Osteocyte (in vitro differentiated cells): Measurements from ENCODE around the gene DISC1. TPM values are rescaled to one million over a fixed set of nuclear protein-coding genes. Genes with fewer than 3 reads are reported as not detected.

Experiments
- DNase-seq: peaks from one replicate; pipeline ENCODE4 v3.0.0; 2021; ENCODE audit warnings: mixed read lengths; ENCODE audit not compliant: unreplicated experiment; ENCODE audit errors: extremely low spot score
- H3K27ac Mint-ChIP-seq: one replicate; pipeline ENCODE4 v1.8.0; 2021; ENCODE audit warnings: mild to moderate bottlenecking, mixed read lengths; ENCODE audit not compliant: unreplicated experiment
- H3K27me3 Mint-ChIP-seq: one replicate; pipeline ENCODE4 v1.8.0; 2021; ENCODE audit warnings: mixed read lengths; ENCODE audit not compliant: unreplicated experiment
- H3K36me3 Mint-ChIP-seq: one replicate; pipeline ENCODE4 v1.8.0; 2021; ENCODE audit warnings: mixed read lengths; ENCODE audit not compliant: unreplicated experiment
- H3K4me1 Mint-ChIP-seq: one replicate; pipeline ENCODE4 v1.8.0; 2021; ENCODE audit warnings: mixed read lengths; ENCODE audit not compliant: unreplicated experiment
- H3K4me3 Mint-ChIP-seq: one replicate; pipeline ENCODE4 v1.8.0; 2021; ENCODE audit warnings: mild to moderate bottlenecking, moderate library complexity, mixed read lengths; ENCODE audit not compliant: unreplicated experiment
- H3K9me3 Mint-ChIP-seq: one replicate; pipeline ENCODE4 v1.8.0; 2021; ENCODE audit warnings: mixed read lengths; ENCODE audit not compliant: unreplicated experiment
- CTCF ChIP-seq: fragments of 200-600 bp; sonication (generic); IDR thresholded peaks from 2 replicates; pipeline ENCODE4 v1.5.0; 2021; ENCODE audit warnings: antibody characterized with exemption, mild to moderate bottlenecking, moderate library complexity
- total RNA-seq: library from RNA; stranded (reverse); gene quantifications from 2 replicates; pipeline ENCODE4 v1.2.1, GENCODE V29; 2021

Gene DISC1
- total RNA-seq, 1 donor from 2014 or later = 15.6 TPM

GRCh38 chr1:231919239-231919885 is 292.8 kb downstream of the DISC1 start:
- Mint-ChIP-seq H3K36me3 (no peaks in the 10 kb centered on the region), H3K27me3 (no peaks in the 10 kb centered on the region), H3K4me3 (no peak overlapping the region), H3K4me1 (peaks cover 40% of the 10 kb centered on the region), H3K9me3 (no peaks in the 10 kb centered on the region), H3K27ac (no peak overlapping the region)
- no peak for DNase-seq
- no peak for TF ChIP-seq CTCF

- peaks cover 41% of the 10 kb centered on the region for H3K4me1 Mint-ChIP-seq
- no peak for DNase-seq
- no peak for TF ChIP-seq CTCF
- H3K4me3 Mint-ChIP-seq = no peak overlapping the region
- no peaks in the 10 kb centered on the region for H3K9me3 Mint-ChIP-seq
- H3K27me3 Mint-ChIP-seq = no peaks in the 10 kb centered on the region
- H3K27ac Mint-ChIP-seq = no peak overlapping the region
- H3K36me3 Mint-ChIP-seq = no peaks in the 10 kb centered on the region
Observed at GRCh38 chr1:231919886-231920285, 293.3 kb downstream of the DISC1 start.

- peak overlapping the region; percentile 24 for H3K27ac Mint-ChIP-seq
- TF ChIP-seq CTCF = no peak
- peaks cover 43% of the 10 kb centered on the region for H3K4me1 Mint-ChIP-seq
- H3K27me3 Mint-ChIP-seq = no peaks in the 10 kb centered on the region
- H3K9me3 Mint-ChIP-seq = no peaks in the 10 kb centered on the region
- H3K36me3 Mint-ChIP-seq = no peaks in the 10 kb centered on the region
- no peak overlapping the region for H3K4me3 Mint-ChIP-seq
- no peak for DNase-seq
Observed at GRCh38 chr1:231921646-231922345, 295.2 kb downstream of the DISC1 start.

- no peak for DNase-seq
- Mint-ChIP-seq H3K27me3 (no peaks in the 10 kb centered on the region), H3K9me3 (no peaks in the 10 kb centered on the region), H3K36me3 (no peaks in the 10 kb centered on the region), H3K27ac (peak overlapping the region; percentile 73), H3K4me3 (no peak overlapping the region), H3K4me1 (peaks cover 40% of the 10 kb centered on the region)
- no peak for TF ChIP-seq CTCF
Observed at GRCh38 chr1:231923491-231924041, 297.0 kb downstream of the DISC1 start.

- H3K27ac Mint-ChIP-seq = peak overlapping the region; percentile 73
- peaks cover 40% of the 10 kb centered on the region for H3K4me1 Mint-ChIP-seq
Observed at GRCh38 chr1:231924180-231924579, 297.6 kb downstream of the DISC1 start.

More at GRCh38 chr1:231924180-231924579, 297.6 kb downstream of the DISC1 start:
- TF ChIP-seq CTCF = no peak
- H3K4me3 Mint-ChIP-seq = no peak overlapping the region
- DNase-seq = no peak
- H3K9me3 Mint-ChIP-seq = no peaks in the 10 kb centered on the region
- H3K27me3 Mint-ChIP-seq = no peaks in the 10 kb centered on the region
- H3K36me3 Mint-ChIP-seq = no peaks in the 10 kb centered on the region
